HG03432 (cell line): ENCODE data around the gene LZTS3.
A peak's percentile ranks its signal among the peaks of the same experiment; 100 is the strongest.
"Not testable (repeated sequence)": the region's sequence is repeated elsewhere in the genome, so short reads cannot be mapped to it uniquely, and the experiment has no call there.

Source experiments
- ATAC-seq: cut with Tn5 transposase; IDR thresholded peaks from one replicate; pipeline ENCODE4 v1.9.1; 2021; ENCODE audit warnings: mild to moderate bottlenecking, moderate library complexity; ENCODE audit not compliant: unreplicated experiment

The LZTS3 gene

DNA sequence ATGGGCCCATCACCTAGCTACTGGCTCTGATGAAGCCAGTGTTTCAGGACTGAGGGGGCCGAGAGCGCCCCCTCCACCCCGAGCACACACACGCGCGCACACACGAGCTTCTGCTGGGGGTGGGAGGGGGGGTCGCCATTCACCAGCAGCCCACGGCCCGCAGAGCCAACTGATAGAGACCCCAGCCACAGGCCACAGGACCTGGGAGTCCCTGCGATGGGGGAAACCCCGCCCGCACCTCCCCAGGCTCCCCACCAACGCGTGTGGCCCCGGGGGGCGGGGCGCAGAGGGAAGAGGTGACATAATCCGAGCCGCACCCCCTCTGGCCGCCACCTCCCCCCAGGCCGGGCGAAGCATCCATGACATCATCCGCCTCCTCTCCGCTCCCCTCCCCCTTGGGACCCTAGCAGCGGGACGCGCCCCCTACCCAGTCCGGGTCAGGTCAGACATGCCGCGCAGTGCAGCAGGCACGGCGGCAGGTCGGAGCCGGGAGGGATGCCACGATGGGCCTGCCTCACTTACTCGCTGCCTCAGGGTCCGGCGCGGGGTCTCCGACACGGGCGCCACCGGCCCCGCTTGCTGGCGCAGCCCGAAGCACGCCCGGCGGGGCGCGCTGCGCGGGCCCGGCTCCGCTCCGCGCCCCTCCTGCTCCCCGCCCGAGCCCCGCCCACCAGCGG is at the start of gene LZTS3:
Gene LZTS3 (minus strand): TSS at position 617 of the 677 bp plus-strand sequence. CDS start 6,386 bp downstream, outside the sequence.
- peak; percentile 61 for ATAC-seq

DNA sequence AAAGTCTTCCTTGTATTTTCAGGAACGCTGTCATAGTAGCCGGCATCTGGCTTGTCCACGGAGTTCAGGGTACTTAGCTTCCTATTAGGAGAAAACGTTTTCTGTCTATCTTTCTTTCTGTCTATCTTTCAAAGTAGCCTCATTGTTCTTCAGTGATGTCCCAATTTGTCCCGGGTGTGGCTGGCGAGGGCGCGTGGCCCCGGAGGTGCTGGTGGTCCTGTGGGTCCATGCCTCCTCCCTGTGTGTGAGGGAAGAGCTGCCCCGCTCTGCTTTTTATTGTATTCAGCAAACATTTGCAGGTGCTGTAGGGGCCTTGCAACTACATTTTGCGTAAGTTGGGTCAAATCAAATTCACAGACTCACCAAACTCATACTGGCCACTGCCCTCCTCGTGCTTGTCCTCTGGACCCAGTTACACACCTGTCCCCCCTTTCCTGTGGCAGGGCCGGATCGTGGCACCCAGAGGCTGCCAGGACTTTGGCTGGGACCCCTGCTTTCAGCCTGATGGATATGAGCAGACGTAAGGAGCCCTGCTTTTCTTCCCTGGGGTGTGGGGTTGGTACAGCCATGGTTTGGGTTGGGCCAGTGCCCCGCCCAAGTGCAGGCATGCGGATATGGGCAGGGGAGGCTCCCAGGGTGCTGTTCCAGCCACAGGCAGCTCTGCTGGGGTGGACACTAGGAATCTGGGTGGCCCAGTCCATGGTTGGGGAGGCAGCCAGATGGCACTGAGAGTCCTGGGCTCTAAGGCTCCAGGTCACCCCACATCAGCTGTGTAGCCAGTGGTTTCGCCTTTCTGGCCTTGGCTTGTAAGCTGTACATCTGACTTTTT is 48.3 kb upstream of the LZTS3 start:
- no peak for ATAC-seq

DNA sequence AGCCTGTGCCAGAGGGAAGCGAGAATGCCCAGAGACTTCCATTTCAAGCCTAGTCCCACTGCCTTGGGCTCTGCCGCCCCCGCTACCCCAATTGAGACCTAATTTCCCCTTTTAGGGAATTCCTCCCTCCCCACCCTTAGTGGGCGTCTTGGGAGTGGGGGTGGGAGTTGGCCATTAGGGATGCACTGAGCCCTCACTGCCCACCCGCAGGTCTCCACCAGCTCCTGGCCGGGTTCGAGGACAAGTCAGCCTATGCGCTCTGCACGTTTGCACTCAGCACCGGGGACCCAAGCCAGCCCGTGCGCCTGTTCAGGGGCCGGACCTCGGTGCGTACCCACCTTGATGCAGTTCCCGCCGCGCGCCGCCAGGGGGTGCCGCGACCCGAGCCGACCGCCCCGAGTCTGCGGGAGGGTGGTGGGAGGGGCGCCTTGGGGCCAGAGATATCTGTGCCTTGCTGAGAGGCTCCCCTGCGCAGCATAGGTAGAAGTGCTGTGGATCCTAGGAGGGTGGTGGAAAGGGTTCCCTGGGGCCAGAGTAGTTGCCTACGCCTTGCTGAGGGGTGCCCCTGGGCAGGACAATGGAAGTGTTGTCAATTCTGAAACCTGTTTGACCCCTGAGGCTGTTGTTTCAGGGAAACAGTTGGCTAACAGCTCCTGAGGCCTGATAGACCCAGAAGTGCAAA is 45.1 kb upstream of the LZTS3 start:
- ATAC-seq, result peak; percentile 65

DNA sequence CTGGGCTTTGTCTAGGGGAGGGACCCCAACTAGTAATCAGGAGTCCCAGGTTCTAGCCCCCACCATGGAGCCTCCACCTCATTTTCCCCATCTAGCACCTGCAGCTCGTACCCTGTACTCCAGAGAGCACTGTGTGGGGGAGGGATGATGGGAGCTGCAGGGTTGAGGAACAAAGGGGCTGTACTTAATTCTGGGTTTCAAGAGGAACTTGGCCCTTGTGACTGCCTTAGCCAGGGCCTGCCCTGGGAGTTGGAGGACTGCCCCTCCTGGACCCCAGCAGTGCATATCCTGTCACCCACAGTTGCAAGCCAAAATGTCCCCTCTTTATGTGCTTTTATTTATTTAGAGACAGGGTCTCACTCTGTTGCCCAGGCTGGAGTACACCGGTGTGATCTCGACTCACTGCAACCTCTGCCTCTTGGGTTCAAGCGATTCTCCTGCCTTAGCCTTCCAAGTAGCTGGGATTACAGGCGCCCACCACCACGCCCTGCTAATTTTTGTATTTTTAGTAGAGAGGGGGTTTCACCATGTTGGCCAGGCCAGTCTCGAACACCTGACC is 42.1 kb upstream of the LZTS3 start:
- ATAC-seq, result not testable (repeated sequence)

DNA sequence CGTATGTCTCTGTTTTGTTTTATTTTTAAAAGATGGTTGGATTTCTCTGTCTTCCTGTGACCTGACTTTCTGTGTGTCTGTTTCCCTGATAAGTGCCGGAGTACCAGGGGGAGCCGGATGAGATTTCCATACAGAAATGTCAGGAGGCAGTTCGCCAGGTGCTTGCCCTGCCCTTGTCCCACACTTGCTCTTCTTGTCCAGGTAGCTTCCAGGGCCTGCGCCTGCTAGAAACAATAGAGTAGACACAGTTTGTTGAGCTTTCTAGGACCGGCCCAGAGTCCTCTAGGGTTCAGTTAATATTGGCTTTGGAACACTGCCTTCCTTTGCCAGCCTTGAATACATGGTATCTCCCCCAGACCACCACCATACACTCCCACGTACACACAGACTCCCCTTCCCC is 39.9 kb upstream of the LZTS3 start:
- ATAC-seq, result no peak

DNA sequence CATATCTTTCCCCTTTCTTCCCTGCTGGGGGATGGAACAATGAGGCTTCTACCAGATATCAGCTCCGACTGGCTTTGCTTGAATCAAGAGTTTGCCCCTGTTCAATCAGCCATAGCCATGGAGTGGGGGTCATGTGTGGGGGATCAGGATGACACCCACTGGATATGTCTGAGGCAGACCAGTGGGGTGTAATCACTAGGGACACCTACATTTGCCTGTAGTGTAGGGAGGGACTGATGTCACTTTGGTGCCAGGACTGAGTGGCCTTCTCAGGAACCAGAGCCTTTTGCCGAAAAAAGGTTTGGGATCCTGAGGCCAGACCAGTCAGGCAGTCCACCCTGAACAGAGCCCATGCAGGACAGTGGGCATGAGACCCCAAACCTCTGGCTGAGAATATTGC is 37.0 kb upstream of the LZTS3 start:
- no peak for ATAC-seq

DNA sequence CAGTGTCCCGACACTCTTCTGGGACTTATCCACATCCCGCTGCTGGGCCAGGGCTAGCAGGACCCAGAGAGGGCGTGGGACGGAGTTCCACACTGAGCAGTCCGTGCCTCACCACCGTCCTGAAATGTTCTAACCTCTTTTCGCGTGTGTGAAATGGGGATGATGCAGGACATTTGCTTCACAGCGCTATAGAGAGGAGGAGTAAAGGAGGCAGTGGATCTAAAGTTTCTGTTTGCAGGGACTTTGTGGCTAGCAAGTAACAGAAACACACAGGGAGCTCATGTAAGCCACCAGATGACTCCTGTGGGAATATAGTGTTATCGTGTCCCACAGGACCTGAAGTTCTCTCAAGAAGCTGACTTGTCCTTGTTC is 36.6 kb upstream of the LZTS3 start:
- ATAC-seq, result no peak

GRCh38 chr20:3209257-3209945 is 36.1 kb upstream of the LZTS3 start, which contains the start of gene ITPA:
Gene ITPA (plus strand): TSS chr20:3209498. CDS start chr20:3209552, 54 bp downstream.
- ATAC-seq, result no peak

- no peak for ATAC-seq
Observed at GRCh38 chr20:3208786-3209256, 35.5 kb upstream of the LZTS3 start.

- ATAC-seq, result peak; percentile 85
Observed at GRCh38 chr20:3204124-3204794, 30.9 kb upstream of the LZTS3 start, which contains the start of gene DDRGK1. Gene DDRGK1 (minus strand): TSS chr20:3204682. CDS start chr20:3204627, 55 bp downstream.

DNA sequence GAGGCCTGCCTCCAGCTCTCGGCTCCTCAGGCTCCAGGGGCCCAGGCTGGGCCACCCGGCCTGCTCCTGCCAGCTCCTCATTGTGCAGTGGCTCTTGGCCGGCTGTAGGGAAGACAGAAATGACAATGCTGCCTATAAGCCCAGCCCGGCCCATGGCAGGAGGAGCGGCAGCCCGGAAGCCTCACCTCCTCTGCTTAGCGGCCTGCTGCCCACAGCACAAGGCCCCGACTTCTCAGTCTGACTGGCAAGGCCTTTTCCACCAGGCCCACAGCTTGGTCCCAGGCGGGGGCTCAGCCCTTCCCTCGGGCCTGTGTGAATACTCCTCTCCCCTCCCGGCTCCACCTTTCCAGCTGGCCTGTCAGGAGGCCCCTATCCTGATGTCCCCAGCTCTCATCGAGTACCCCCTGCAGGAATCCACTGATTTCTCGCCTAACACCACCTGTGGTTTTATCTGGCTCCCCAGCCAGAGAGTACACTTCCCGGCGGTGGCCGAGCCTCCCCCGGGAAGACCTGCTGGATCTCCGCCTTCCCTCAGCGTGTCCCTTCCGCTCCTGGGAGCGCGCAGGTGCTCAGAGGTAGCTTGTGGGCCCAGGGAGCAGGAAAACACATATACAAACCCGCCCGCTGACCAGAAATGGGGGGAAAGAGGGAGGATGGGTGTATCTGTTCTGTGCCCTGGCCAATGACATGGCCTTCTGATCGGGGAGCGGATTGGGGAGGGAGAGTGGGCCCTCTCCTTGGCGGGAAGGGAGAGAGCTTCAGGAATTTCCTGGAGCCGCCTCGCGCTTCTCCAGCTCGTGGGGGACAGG is 30.2 kb upstream of the LZTS3 start:
- peak; percentile 23 for ATAC-seq

DNA sequence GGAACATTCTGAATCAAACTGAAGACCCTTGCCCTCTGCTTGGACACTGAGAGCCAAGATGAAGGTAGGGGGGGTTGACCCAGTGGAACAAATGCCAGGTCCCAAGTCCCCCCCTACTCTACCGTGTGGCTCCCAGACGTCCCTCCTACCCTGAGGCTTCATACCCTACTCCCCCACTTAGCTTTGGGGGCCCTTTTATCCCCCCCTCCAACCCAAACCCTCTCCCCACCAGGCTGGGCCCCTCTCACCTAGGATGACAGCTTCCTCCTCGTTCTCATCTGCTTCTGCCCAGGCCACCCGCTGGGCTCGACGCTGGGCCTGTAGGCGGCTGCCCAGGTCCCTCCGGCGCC is 29.6 kb upstream of the LZTS3 start:
- ATAC-seq, result no peak

- ATAC-seq, result no peak
Observed at GRCh38 chr20:3199976-3200755, 26.8 kb upstream of the LZTS3 start.

DNA sequence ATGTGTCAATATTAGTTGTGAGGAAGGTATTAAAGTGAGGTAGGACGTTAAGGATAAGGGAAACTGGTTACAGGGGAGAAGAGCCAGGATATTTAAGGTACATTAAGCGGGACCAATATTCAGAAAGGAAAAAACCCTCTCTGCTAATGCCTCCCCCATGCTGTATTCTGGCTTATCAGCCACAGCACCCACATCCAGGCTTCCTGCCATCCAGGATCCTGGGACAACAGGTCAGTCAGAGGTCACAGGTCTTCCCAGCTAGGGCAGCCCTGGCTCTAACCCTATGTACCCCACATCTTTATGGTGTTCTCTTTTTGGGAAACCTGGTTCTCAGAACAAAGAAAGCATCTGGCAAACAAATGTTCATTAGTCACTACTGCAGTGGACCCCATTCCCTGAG is 25.9 kb upstream of the LZTS3 start:
- ATAC-seq, result no peak

DNA sequence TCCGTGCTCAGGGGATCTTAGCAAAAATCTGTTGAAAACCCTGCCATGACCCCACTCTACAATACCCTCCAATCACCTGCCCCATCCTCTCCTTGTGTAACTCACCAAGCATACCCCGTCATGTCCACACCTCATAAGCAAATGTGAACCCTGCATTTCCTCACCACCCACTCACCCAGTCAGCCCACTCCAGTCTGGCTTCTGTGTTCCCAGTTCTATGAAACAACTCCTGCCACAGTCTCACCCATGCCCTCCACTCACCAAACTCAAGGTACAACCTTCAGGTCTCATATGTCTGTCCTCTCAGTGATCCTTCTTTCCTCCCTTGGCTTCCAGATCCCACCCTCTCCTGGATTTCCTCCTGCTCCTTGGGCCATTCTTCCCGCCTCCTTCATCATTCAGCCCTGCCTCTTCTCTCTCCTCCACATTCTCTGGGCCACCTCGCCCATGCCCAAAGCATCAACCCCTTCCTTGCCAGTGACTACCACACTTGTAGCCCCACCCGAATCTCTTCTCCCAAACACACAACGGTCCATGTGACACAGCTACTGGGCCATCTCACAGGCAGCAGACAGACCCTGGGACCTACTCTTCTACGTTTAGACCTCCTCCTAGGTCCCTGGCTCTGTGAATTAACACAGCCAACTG is 22.4 kb upstream of the LZTS3 start:
- no peak for ATAC-seq

DNA sequence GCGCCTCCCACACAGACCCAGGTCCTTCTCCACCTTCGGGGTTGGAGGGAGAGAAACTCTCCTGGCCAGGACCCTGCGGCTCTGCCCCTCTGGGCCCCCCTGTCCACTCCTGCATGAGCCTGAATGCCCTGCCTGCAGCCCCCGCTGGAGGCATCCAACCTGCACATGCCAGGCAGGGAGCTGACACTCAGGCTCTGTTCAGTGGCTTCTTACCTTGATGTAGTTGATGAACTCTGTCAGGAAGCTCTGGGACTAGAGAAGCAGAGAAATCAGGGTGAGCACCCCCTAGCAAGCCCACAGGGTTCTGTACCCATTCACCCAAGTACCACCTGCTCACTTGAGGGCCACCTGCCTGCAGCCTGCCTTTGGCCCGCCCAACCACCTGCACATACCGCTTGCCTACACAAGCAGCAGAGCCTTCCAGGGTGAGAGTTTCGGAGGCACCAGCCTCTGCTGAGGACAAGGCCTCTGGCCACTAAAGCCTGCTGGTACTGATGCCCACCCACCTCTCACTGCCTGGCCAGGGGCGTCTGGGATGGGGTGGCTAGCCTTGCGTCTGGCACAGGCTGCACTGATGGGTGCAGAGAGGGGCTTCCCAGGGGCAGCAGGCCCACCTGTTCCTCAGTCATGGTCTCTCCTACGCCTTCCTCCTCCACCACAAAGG is 21.4 kb upstream of the LZTS3 start:
- ATAC-seq, result no peak

- no peak for ATAC-seq
Observed at GRCh38 chr20:3193806-3194616, 20.7 kb upstream of the LZTS3 start.
